NB4 (cell line): Measurements from ENCODE around the gene THUMPD1.
A peak's percentile ranks its signal among the peaks of the same experiment; 100 is the strongest.

ENCODE experiments used
- DNase-seq: peaks from one replicate; pipeline ENCODE4 v3.0.0; 2010; ENCODE audit warnings: low read depth
- H3K4me3 ChIP-seq: one replicate; pipeline ENCODE4 v1.5.1; 2011; ENCODE audit warnings: mild to moderate bottlenecking, low read depth, low read length, moderate library complexity
- CTCF ChIP-seq: IDR thresholded peaks from one replicate; pipeline ENCODE4 v1.5.1; 2012; ENCODE audit warnings: low read depth, low read length
- MAX ChIP-seq: IDR thresholded peaks from 2 replicates; pipeline ENCODE4 v1.6.1; 2011; ENCODE audit warnings: low read depth, low read length
- MYC ChIP-seq: IDR thresholded peaks from 2 replicates; pipeline ENCODE4 v1.6.1; 2011; ENCODE audit warnings: low read depth, low read length
- POLR2A ChIP-seq: IDR thresholded peaks from 2 replicates; pipeline ENCODE4 v1.6.1; 2011; ENCODE audit warnings: mild to moderate bottlenecking; ENCODE audit not compliant: insufficient read length; ENCODE audit errors: extremely low read depth

Gene THUMPD1

GRCh38 chr16:20774703-20775362, 33.2 kb upstream of the THUMPD1 start:
- H3K4me3 ChIP-seq: no peak overlapping the region
- TF ChIP-seq POLR2A (no peak), CTCF (peak; percentile 94), MAX (peak; percentile 26; the same call in 1 of the 2 replicates), MYC (no peak)
- DNase-seq: peak; percentile 80

DNA sequence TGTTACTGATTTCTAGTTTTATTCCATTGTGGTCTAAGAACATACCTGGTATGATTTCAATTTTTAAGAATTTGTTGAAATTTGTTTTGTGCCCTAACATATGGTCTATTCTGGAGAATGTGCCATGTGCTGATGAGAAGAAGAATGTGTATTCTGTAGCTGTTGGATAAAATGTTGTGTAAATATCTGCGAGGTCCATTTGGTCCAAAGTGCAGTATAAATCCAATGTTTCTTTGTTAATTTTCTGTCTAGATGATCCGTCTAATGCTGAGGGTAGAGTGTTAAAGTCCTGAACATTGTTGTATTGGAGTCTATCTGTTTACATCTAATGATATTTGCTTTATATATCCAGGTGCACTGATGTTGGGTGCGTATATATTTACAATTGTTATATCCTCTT, 32.1 kb upstream of the THUMPD1 start:
- no peak for DNase-seq
- H3K4me3 ChIP-seq: no peak overlapping the region
- TF ChIP-seq POLR2A (no peak), MYC (no peak), MAX (no peak), CTCF (no peak)

DNA sequence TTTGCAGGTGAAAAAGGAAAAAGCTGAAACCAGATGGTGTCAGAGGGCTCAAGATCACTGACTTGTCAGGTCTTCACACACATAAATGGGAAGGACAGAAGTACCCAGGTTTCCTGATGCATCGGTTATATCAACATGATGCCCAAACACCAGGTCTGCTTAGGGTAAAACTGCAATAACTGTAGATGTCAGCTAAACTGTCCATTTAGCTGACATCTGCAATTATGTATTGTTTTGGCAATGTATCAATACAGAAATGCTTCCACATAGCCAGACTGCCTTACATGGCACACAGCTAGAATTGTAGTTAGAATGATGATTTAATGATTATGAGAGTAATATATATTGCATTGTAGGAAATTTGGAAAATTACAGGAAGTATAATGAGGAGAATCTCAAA, 27.2 kb upstream of the THUMPD1 start:
- no peak for DNase-seq
- no peak for TF ChIP-seq POLR2A
- TF ChIP-seq CTCF: no peak
- TF ChIP-seq MAX: no peak
- H3K4me3 ChIP-seq: no peak overlapping the region

DNA sequence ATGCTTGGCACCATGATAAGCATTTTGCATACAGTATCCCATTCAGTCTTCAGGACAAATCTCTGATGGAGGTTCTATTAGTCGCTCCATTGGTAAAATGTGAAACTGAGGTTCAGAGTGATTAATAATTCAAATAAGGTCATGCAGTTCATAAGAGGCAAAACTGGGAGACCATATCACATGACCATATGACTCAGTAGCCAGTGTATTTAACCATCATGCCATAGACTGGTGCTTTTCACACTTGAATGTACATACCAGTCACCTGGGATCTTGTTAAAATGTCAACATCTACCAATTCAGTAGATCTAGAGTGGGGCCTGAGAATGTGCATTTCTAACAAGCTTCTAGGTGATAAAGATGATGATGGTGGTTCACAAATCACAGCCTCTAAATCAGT, 26.5 kb upstream of the THUMPD1 start:
- TF ChIP-seq MAX (no peak), MYC (no peak), POLR2A (no peak), CTCF (no peak)
- H3K4me3 ChIP-seq: no peak overlapping the region
- no peak for DNase-seq

DNA sequence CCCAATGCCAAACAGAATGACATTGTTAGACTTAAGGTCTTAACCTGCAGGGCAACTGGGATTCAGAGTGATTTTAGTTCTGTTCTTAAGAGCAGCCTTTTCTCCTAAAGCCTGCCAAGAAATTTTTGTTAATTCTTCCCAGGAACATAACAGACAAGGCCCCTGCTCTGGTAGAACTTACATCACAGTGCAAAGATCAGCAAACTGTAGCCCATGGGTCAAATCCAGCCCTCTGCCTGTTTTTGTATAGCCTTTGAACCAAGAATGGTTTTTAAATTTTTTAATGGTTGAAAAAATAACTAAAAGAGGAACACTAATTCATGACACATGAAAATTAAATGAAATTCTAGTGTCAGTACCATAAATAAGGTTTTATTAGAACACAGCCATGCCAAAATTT, 26.0 kb upstream of the THUMPD1 start:
- H3K4me3 ChIP-seq: no peak overlapping the region
- DNase-seq: no peak
- no peak for TF ChIP-seq MYC

DNA sequence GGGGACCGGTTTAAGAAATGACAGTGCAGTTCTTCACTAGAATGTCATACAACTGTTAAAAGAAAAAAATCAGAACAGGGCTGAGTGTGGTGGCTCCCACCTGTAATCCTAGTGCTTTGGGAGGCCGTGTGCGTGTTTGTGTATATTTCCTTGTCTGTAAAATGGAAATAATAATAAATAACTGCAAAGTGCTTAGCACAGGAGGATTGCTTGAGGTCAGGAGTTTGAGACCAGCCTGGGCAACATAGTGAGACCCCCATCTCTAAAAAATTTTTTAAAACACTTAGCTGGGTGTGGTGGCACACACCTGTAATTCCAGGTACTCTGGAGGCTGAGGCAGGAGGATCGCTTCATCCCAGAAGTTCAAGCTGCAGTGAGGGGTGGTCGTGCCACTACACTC, 24.7 kb upstream of the THUMPD1 start:
- no peak overlapping the region for H3K4me3 ChIP-seq
- TF ChIP-seq MYC (no peak), MAX (no peak), POLR2A (no peak), CTCF (no peak)
- no peak for DNase-seq
